Measurements from ENCODE around the gene HTRA2.
"Not testable (repeated sequence)": the region's sequence is repeated elsewhere in the genome, so short reads cannot be mapped to it uniquely, and the experiment has no call there.

HTRA2 gene

GRCh38 chr2:74558284-74559230 lies 28.8 kb downstream of the HTRA2 start:
- H3K4me3 ChIP-seq (ENCODE audit: low read depth, low read length) = no peak overlapping the region
- TF ChIP-seq CTCF (IDR thresholded peaks at IDR 0.05; ENCODE audit: borderline replicate concordance, insufficient read depth, low read depth, low read length) = no peak

- no peak for TF ChIP-seq CTCF (IDR thresholded peaks at IDR 0.05; ENCODE audit: borderline replicate concordance, insufficient read depth, low read depth, low read length)
- no peak overlapping the region for H3K4me3 ChIP-seq (ENCODE audit: low read depth, low read length)
Observed at GRCh38 chr2:74559912-74560311, 30.2 kb downstream of the HTRA2 start.

GRCh38 chr2:74560591-74560990 lies 30.9 kb downstream of the HTRA2 start:
- no peak overlapping the region for H3K4me3 ChIP-seq (ENCODE audit: low read depth, low read length)
- TF ChIP-seq CTCF (IDR thresholded peaks at IDR 0.05; ENCODE audit: borderline replicate concordance, insufficient read depth, low read depth, low read length) = no peak

- not testable (repeated sequence) for H3K4me3 ChIP-seq (ENCODE audit: low read depth, low read length)
Observed at GRCh38 chr2:74561022-74561421, 31.3 kb downstream of the HTRA2 start.

GRCh38 chr2:74562126-74562775 lies 32.5 kb downstream of the HTRA2 start:
- H3K4me3 ChIP-seq (ENCODE audit: low read depth, low read length) = no peak overlapping the region
- no peak for TF ChIP-seq CTCF (IDR thresholded peaks at IDR 0.05; ENCODE audit: borderline replicate concordance, insufficient read depth, low read depth, low read length)

GRCh38 chr2:74564222-74564621 lies 34.5 kb downstream of the HTRA2 start:
- TF ChIP-seq CTCF (IDR thresholded peaks at IDR 0.05; ENCODE audit: borderline replicate concordance, insufficient read depth, low read depth, low read length) = no peak
- H3K4me3 ChIP-seq (ENCODE audit: low read depth, low read length) = no peak overlapping the region

- TF ChIP-seq CTCF (IDR thresholded peaks at IDR 0.05; ENCODE audit: borderline replicate concordance, insufficient read depth, low read depth, low read length) = no peak
Observed at GRCh38 chr2:74566076-74566753, 36.5 kb downstream of the HTRA2 start.

More at GRCh38 chr2:74566076-74566753, 36.5 kb downstream of the HTRA2 start:
- H3K4me3 ChIP-seq (ENCODE audit: low read depth, low read length) = no peak overlapping the region
